IMR-90 (cell line): Measurements from ENCODE around the gene ERBB4.

Experiments
- CEBPB ChIP-seq: IDR thresholded peaks from 2 replicates; pipeline ENCODE4 v1.6.1; 2012; ENCODE audit warnings: low read depth, low read length, improper control_type of control experiment
- CHD1 ChIP-seq: IDR thresholded peaks from 2 replicates; pipeline ENCODE4 v1.6.1; 2012; ENCODE audit warnings: low read depth, low read length, improper control_type of control experiment
- CTCF ChIP-seq: conservative IDR thresholded peaks from 2 replicates; pipeline ENCODE4 v1.5.1; 2012; ENCODE audit warnings: mild to moderate bottlenecking, low read depth, low read length, improper control_type of control experiment
- FOS ChIP-seq: fragments of 150-350 bp; IDR thresholded peaks from 2 replicates; pipeline ENCODE4 v1.6.1; 2016; ENCODE audit warnings: low read depth, low read length
- RFX5 ChIP-seq: IDR thresholded peaks from 2 replicates; pipeline ENCODE4 v1.8.0; 2012; ENCODE audit warnings: low read depth, mild to moderate bottlenecking, low read length, moderate library complexity
- SMC3 ChIP-seq: fragments of 150-350 bp; IDR thresholded peaks from 2 replicates; pipeline ENCODE4 v1.6.1; 2016; ENCODE audit warnings: low read depth, mild to moderate bottlenecking, antibody characterized with exemption, low read length, moderate library complexity

DNA sequence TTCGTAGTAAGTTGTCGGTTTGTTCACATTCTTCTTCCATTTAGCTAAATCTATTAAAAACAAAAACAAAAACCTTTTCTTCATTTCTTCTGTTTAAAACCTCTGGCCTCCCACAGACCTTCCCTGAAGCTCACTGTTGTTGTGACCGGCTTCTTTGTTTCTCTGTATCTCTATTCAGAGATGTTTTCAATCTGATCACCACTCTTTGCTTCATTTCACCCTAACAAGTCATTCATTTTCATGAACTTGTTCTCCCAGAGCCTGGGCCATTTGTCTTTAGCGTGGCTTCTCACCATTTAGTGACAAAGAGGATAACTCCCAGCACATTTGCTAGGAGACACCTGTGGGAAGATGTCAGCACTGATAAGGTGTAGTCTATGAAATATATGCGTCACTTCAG lies 794.2 kb downstream of the ERBB4 start:
- TF ChIP-seq CEBPB (no peak), CTCF (no peak), CHD1 (no peak), SMC3 (no peak), FOS (no peak), RFX5 (no peak)
